MM.1S (cell line): Measurements from ENCODE around the gene TRAFD1.
"Not testable (repeated sequence)": the region's sequence is repeated elsewhere in the genome, so short reads cannot be mapped to it uniquely, and the experiment has no call there.

Experiments used
- DNase-seq: peaks from one replicate; pipeline ENCODE4 v3.0.0-alpha.2; 2015
- H2AFZ ChIP-seq: fragments of 300-600 bp; sonication (generic); 2 replicates; pipeline ENCODE4 v1.6.0; 2016; ENCODE audit warnings: antibody characterized with exemption, low read length
- H3F3A ChIP-seq: fragments of 300-600 bp; sonication (generic); 2 replicates; pipeline ENCODE4 v1.6.1; 2016; ENCODE audit warnings: mild to moderate bottlenecking, antibody characterized with exemption, low read length, moderate library complexity, mixed read lengths; ENCODE audit not compliant: insufficient read depth
- H3K27ac ChIP-seq: fragments of 300-600 bp; sonication (generic); 2 replicates; pipeline ENCODE4 v1.5.1; 2016; ENCODE audit warnings: mild to moderate bottlenecking, low read length
- H3K27me3 ChIP-seq: fragments of 300-600 bp; sonication (generic); replicated peaks from 2 replicates; pipeline ENCODE4 v1.6.0; 2016; ENCODE audit warnings: low read length; ENCODE audit not compliant: insufficient read depth
- H3K36me3 ChIP-seq: fragments of 300-600 bp; sonication (generic); replicated peaks from 2 replicates; pipeline ENCODE4 v1.6.1; 2016; ENCODE audit warnings: mild to moderate bottlenecking, low read length, mixed read lengths; ENCODE audit not compliant: insufficient read depth
- H3K4me1 ChIP-seq: fragments of 300-600 bp; sonication (generic); 2 replicates; pipeline ENCODE4 v1.6.1; 2016; ENCODE audit warnings: low read length, mixed read lengths
- H3K4me2 ChIP-seq: fragments of 300-600 bp; sonication (generic); 2 replicates; pipeline ENCODE4 v1.6.0; 2016; ENCODE audit warnings: low read depth, low read length
- H3K4me3 ChIP-seq: fragments of 300-600 bp; sonication (generic); 2 replicates; pipeline ENCODE4 v1.5.1; 2016; ENCODE audit warnings: low read length, mixed read lengths
- H3K79me2 ChIP-seq: fragments of 300-600 bp; sonication (generic); 2 replicates; pipeline ENCODE4 v1.6.1; 2016; ENCODE audit warnings: mixed run types, low read length, mixed read lengths
- H3K9ac ChIP-seq: fragments of 300-600 bp; sonication (generic); 2 replicates; pipeline ENCODE4 v1.6.1; 2016; ENCODE audit warnings: low read length, mixed read lengths
- H3K9me2 ChIP-seq: fragments of 300-600 bp; sonication (generic); replicated peaks from 2 replicates; pipeline ENCODE4 v1.6.1; 2016; ENCODE audit warnings: mild to moderate bottlenecking, low read length, mixed read lengths; ENCODE audit not compliant: insufficient read depth
- H3K9me3 ChIP-seq: fragments of 300-600 bp; sonication (generic); replicated peaks from 2 replicates; pipeline ENCODE4 v1.6.1; 2016; ENCODE audit warnings: mild to moderate bottlenecking, low read length, mixed read lengths; ENCODE audit not compliant: insufficient read depth
- H4K20me1 ChIP-seq: fragments of 300-600 bp; sonication (generic); 2 replicates; pipeline ENCODE4 v1.6.1; 2016; ENCODE audit warnings: mild to moderate bottlenecking, low read length, moderate library complexity, mixed read lengths; ENCODE audit not compliant: insufficient read depth
- EZH2 ChIP-seq: fragments of 300-600 bp; sonication (generic); optimal IDR thresholded peaks from 2 replicates; pipeline ENCODE3; 2017; ENCODE audit warnings: low read depth, mild to moderate bottlenecking, antibody characterized with exemption, low read length, mixed read lengths
- EZH2phosphoT487 ChIP-seq: fragments of 300-600 bp; sonication (generic); IDR thresholded peaks from 2 replicates; pipeline ENCODE4 v1.6.1; 2018; ENCODE audit warnings: antibody characterized with exemption, low read length
- TF ChIP-seq, protein P1 (sequence below): fragments of 300-600 bp; sonication (generic); IDR thresholded peaks from 2 replicates; pipeline ENCODE4 v1.5.1; 2016; ENCODE audit warnings: antibody characterized with exemption, low read length, mixed read lengths

TRAFD1 gene

DNA sequence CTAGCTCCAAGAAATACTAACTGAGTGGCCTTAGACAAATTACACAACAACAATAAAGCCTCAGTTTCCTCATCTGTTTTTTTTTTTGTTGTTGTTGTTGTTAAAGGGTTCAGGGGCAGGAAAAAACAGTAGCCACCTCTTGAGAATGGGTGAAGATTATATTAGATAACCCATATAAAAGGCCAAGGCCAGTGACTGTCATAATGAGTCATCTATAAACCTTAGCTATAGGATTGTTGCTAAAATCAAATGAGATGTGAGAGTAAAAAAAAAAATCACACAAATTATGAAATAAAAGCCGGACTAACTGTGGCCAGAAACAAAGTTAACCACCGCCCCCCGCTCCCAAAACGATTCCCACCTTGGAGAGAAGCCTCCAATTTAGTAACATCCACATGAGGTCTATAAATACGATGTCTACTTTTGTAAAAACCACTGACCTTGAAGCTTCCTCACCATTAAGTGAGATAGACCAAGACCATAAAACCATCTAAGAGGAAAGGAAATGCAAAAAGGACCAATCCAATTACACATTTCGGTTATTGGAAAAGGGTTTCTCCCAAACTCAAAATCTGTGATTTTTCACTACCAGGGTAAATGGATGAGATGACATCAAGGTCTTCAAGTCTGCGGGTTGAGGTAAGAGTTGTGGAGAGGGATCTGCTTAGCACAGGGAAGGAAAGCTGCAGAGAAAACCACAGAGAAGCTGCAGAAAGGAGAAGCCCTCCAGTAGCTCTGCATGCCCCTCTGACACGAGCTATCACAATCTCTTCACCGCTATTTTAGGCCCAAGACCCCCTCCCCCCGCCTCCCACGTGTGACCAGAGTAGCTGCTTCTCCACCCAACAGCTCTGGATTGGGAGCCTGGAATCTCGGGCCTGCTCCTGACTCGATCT lies 17.8 kb upstream of the TRAFD1 start:
- Histone ChIP-seq H3K27me3 (no peaks in the 10 kb centered on the region), H3K4me2 (peak overlapping the region; percentile 41; the same call in 1 of the 2 replicates), H4K20me1 (0 out of 2 replicates have a peak, but pooled peaks cover 6% of the 10 kb centered on the region), H3K9me2 (no peaks in the 10 kb centered on the region), H2AFZ (no peak overlapping the region), H3F3A (no peaks in the 10 kb centered on the region), H3K79me2 (peaks cover 60% of the 10 kb centered on the region), H3K9ac (peak overlapping the region; percentile 81), H3K36me3 (no peaks in the 10 kb centered on the region), H3K27ac (0 out of 2 replicates have a peak overlapping the region, but pooled peaks have one; percentile 6), H3K4me3 (peak overlapping the region; percentile 81), H3K4me1 (no peaks in the 10 kb centered on the region), H3K9me3 (no peaks in the 10 kb centered on the region)
- DNase-seq: no peak
- no peak for TF ChIP-seq EZH2phosphoT487
- no peak for TF ChIP-seq EZH2

DNA sequence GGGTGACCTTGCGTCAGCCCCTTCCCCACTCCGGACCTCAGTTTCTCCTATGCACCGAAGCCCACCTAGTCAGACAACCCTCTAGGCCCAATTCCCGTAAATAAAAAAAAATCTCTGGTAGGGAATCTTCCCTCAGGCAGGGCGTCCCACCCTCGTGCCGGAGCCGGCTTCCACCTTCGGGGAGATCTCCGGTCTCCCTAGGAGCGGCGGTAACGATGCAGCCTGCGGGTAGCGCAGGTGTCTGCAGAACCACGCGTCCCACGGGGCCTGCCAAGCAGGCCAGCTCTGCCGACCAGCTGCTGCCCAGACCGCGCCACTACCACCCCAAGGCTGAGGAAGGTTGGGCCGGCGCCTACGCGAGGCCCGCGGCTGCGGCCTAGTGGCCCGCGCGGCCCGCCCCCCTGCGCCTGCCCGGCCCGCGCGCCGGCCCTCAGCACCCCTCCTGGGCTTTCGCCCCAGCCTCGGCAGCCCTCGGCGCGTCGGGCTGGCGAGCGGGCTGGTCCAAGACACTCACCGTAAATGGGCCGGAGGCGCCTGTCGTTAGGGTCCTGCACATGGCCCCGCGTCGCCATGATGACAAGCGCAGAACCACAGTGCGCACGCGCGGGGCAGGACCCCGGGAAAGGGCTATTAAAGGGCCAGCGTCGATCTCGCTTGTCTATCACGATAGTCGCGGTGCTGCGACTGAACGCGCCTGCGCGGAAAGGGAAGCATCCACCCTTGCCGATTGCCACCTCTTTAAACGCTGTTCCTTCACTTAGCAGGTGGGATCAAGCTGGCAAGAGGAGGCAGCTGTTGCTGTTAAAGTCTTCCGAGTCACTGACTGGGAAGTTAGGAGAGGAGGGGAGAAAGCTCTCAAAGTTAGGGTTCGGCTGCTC lies 16.9 kb upstream of the TRAFD1 start, which contains the start of gene NAA25:
NAA25 (minus strand) TSS at position 582 of the 878 bp plus-strand sequence; CDS start at position 572, 10 bp downstream.
- peak; percentile 79 for DNase-seq
- Histone ChIP-seq H3K9me3 (no peaks in the 10 kb centered on the region), H3K4me1 (no peaks in the 10 kb centered on the region), H3K9ac (peak within 1 kb of the TSS; percentile 81), H3K79me2 (peaks cover 51% of the 10 kb centered on the region), H2AFZ (peak within 1 kb of the TSS; percentile 68), H4K20me1 (0 out of 2 replicates have a peak, but pooled peaks cover 6% of the 10 kb centered on the region), H3K4me2 (peak within 1 kb of the TSS; percentile 74), H3K9me2 (no peaks in the 10 kb centered on the region), H3K27ac (peak within 1 kb of the TSS; percentile 86), H3F3A (no peaks in the 10 kb centered on the region), H3K4me3 (peak within 1 kb of the TSS; percentile 81), H3K36me3 (no peaks in the 10 kb centered on the region), H3K27me3 (no peaks in the 10 kb centered on the region)
- TF ChIP-seq, protein P1, sequence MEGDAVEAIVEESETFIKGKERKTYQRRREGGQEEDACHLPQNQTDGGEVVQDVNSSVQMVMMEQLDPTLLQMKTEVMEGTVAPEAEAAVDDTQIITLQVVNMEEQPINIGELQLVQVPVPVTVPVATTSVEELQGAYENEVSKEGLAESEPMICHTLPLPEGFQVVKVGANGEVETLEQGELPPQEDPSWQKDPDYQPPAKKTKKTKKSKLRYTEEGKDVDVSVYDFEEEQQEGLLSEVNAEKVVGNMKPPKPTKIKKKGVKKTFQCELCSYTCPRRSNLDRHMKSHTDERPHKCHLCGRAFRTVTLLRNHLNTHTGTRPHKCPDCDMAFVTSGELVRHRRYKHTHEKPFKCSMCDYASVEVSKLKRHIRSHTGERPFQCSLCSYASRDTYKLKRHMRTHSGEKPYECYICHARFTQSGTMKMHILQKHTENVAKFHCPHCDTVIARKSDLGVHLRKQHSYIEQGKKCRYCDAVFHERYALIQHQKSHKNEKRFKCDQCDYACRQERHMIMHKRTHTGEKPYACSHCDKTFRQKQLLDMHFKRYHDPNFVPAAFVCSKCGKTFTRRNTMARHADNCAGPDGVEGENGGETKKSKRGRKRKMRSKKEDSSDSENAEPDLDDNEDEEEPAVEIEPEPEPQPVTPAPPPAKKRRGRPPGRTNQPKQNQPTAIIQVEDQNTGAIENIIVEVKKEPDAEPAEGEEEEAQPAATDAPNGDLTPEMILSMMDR: no peak
- TF ChIP-seq EZH2phosphoT487 (no peak), EZH2 (no peak)

DNA sequence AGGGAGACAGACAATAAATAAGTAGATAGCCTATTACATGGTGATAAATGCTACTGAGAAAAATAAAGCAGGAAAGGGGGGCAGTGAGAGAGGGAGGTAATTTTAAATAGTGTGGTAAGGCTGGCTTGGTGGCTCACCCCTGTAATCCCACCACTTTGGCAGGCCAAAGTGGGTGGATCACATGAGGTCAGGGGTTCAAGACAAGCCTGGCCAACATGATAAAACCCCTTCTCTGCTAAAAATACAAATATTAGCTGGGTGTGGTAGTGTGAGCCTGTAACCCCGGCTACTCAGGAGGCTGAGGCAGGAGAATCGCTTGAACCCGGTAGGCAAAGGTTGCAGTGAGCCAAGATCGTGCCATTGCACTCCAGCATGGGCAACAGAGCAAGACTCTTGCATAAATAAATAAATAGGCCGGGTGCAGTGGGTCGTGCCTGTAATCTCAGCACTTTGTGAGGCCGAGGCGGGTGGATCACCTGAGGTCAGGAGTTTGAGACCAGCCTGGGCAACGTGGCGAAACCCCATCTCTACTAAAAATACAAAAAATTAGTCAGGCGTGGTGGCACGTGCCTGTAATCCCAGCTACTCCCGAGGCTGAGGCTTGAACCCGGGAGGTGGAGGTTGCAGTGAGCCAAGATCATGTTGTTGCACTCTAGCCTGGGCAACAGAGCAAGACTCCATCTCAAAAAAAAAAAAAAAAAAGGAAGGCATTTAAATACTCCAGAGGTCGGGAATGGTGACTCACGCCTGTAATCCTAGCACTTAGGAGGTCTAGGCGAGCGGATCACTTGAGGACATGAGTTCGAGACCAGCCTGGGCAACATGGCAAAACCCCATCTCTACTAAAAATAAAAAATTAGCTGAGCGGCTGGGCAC lies 14.3 kb upstream of the TRAFD1 start:
- not testable (repeated sequence) for H3F3A ChIP-seq, H3K4me1 ChIP-seq, H3K4me2 ChIP-seq, H3K9me2 ChIP-seq, H3K27ac ChIP-seq, H3K36me3 ChIP-seq, H3K9me3 ChIP-seq, DNase-seq, H3K27me3 ChIP-seq, H4K20me1 ChIP-seq, H3K4me3 ChIP-seq, H3K9ac ChIP-seq
- Histone ChIP-seq H3K79me2 (peaks cover 28% of the 10 kb centered on the region), H2AFZ (0 out of 2 replicates have a peak overlapping the region, but pooled peaks have one; percentile 4)
